ENCODE data around the gene LCN12. TPM values are rescaled to one million over a fixed set of nuclear protein-coding genes. Genes with fewer than 3 reads are reported as not detected.
"Not testable (repeated sequence)": the region's sequence is repeated elsewhere in the genome, so short reads cannot be mapped to it uniquely, and the experiment has no call there.

The LCN12 gene
- total RNA-seq, 2 donors from 2014 or later = 7.0 to 11.9 TPM

DNA sequence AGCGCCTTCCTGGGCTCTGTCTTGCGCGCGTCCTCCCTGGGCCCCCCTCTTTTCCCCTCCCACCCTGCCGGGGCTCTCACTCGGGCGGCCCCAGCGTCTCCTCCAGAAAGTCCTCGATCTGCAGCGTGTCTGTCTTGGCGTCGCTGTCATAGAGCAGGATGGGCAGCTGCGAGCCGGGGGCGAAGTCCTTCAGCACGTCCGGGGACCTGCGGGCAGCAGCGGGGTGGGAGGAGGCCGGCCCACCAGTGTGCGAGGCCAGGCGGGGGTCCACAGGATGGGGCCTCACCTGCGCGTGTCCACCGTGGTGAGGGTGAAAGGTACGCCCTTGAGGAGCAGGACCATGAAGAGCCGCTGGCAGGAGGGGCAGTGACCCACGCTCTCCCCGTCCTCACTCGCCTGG is 43.3 kb downstream of the LCN12 start:
- ATAC-seq (no peak), DNase-seq (no peak)
- intact Hi-C loops (cut with DNase I) = loop anchor here in 1 of 2 donors (10.0 kb wide), 1 partner anchor 51 kb away; the partner anchor contains the start of genes C8G and FBXW5

DNA sequence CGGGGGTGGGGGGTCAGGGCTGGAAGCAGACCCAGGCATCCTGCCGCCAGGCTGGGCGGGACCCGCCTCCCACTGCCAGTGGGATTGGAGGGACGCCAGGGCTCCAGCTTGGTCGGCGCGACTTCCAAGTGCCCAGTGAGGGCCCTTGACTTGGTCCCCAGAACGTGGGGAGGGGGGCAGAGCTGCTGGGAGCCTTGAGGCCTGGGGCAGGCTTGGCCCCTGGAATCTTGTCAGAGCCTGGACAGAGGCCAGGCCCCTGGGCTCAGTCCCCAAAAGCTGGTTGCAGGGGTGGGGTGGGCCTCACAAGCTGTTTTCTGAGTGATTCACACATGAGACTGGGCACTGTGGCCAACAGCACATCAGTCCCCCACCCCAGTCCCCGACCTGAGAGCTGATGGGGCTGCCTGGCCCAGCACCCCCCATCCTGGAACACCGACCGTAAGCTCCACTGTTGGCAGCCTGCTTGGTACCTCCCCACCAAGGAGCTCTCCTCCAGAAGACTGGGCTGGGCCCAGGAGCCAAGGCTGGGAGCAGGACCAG is 43.8 kb downstream of the LCN12 start:
- DNase-seq (peak; percentile 72), ATAC-seq (peak; percentile 1 to 7)
- intact Hi-C loops (cut with DNase I) = loop anchor here in 1 of 2 donors (10.0 kb wide), 1 partner anchor 51 kb away; the partner anchor contains the start of genes C8G and FBXW5

DNA sequence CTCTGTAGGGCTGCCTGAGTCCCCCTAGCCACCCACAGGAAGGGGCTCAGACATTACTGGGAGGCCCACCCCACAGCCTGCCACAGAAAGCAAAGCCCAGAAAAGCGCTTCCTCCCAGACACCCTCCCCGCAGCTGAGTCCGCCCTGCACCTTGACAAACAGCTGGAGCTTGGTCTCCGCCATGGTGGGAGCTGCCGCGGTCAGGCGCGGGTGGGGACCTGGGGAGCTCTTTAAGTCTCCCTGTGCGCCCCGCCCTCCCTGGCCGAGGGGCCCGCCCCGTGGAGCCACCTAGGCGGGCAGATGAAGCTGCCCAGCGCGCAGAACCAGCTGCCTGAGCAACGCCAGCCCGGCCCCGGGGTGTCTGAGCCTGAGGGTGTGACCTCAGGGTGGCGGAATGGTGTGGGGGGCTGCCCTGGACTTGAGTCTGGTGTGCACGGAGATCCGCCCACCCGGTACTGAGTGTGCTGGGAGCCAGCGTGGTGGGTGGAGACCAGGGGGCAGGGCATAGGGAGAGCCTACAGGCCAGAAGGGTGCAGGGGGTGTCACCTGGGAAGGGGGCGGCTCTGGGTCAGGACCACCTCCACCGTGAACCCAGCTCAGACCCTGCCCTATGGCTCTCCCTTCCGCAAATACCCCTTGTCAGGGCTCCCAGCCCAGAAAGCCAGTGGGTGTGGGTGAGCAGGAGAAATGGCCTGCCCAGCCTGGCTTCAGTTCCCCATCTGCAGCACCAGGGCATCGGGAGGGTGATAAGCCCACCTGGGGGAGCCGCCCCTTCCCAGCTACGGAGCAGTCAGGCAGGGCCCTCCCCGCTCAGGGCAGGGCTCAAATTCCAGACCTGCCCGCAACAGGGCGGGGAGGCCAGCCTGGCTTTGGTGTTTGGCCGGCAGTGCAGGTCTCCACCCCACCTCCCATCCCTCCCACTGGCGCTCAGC is 44.6 kb downstream of the LCN12 start, which contains the start of gene CLIC3:
Gene CLIC3, minus strand, starts transcription at position 208 of the 932 bp plus-strand sequence. Its CDS starts 25 bp downstream, at position 183.
- no peak for DNase-seq
- ATAC-seq = peak; percentile 5 to 16
- intact Hi-C loops (cut with DNase I) = loop anchor here in 1 of 2 donors (10.0 kb wide), 1 partner anchor 52 kb away; the partner anchor contains the start of genes C8G and FBXW5

DNA sequence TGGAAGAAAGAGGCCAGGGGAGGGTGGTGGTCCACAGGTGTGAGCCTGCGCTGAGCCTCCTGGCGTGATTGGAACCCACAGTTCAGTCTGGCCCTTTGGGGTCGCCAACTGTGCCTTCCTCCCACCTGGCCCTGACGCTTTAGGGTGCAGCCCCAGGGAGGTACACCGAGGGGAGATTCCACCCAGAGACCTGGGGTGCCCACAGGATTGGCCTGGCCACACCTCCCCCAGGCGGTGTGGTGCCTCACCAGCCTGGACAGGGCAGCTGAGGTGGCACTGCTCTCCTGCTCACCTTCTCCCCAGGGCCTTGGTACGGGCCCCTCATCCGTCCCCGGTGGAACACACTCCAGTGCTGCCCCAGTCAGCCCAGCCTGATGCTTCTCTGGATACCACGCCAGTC is 45.3 kb downstream of the LCN12 start:
- intact Hi-C loops (cut with DNase I) = loop anchor here in 1 of 2 donors (10.0 kb wide), 1 partner anchor 53 kb away; the partner anchor contains the start of genes C8G and FBXW5
- no peak for ATAC-seq
- DNase-seq = no peak

DNA sequence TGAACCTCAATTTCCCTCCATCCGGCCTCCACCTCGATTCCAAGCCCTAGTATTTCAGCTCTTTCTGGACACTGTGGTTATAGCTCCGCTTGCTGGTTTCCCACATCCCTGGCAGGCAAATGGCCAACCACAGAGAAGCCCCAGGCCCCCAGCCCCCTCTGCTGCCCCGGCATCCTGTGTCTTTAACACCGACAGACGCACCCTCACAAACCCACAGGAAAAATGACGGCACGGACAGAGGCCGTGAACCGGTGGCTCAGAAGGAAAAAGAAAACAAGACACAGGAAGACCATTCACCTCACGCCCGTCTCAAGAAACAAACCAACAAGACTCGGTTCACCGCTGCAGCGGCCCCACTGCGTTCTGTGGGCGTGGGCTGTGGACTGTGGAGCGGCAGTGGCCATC is 45.8 kb downstream of the LCN12 start:
- intact Hi-C loops (cut with DNase I) = loop anchor here in 1 of 2 donors (10.0 kb wide), 1 partner anchor 53 kb away; the partner anchor contains the start of genes C8G and FBXW5
- DNase-seq (no peak), ATAC-seq (no peak)

DNA sequence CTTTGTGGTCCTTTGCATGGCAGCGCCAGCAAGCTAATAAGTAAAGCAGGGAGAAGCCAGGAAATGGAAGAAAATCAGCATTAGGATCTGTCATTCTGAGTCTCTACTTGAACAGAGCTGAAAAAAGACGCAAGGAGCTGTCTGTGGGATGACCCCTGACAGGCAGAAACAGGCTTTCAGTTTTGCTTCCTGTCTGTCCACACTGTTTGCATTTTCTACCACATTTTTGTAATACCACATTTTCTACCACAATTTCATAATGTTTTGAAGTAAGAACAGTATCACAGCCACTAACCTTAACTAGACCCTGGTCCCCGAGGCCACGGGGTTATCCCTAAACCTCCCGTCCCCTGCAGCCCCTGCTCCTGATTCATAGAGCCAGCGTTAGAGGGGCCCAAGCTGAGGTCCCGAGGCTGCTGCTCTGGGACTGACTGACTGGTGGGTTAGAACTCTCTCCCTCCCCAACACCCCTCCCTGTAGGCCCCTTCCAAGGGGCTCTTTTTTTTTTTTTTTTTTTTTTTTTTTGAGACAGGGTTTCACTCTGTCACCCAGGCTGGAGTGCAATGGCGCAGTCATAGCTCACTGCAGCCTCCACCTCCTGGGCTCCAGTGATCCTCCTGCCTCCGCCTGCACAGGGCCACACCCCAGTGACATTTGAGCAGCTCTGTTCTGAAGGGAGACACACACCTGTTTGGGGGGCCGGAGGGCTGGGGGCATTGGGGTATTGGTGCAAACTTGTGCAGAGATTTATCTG is 48.3 kb downstream of the LCN12 start:
- no peak for DNase-seq
- no peak for ATAC-seq
- intact Hi-C loops (cut with DNase I) = no loop called here

DNA sequence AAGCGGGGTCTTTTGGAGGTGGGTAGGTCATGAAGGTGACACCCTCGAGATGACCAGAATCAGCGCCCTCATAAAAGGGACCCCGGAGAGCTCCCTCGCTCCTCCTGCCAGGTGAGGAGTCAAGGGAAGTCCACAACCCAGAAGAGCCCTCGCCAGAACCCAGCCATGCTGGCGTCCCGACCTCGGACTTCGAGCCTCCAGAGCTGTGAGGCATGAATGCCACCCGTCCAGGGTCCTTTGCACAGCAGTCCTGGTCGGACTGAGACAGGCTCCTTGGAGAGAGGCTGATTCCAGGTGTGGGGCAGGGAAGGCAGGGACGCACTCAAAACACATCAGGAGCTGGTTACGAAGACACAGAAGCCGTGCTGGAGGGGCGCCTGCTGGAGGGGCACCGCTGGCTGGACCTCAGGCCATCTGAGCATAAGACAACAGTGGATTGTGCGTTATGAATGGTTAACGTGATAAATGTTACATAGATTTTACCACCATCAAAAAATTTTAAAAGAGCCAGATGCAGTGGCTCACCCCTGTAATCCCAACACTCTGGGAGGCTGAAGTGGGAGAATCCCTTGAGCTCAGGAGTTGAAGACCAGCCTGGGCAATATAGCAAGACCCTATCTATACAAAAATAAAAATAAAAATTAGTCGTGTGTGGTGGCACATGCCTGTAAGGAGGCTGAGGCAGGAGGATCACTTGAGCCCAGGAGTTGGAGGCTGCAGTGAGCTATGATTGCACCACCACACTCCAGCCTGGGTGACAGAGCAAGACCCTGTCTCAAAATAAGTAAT is 50.0 kb downstream of the LCN12 start:
- ATAC-seq (no peak), DNase-seq (no peak)
- intact Hi-C loops (cut with DNase I) = no loop called here

DNA sequence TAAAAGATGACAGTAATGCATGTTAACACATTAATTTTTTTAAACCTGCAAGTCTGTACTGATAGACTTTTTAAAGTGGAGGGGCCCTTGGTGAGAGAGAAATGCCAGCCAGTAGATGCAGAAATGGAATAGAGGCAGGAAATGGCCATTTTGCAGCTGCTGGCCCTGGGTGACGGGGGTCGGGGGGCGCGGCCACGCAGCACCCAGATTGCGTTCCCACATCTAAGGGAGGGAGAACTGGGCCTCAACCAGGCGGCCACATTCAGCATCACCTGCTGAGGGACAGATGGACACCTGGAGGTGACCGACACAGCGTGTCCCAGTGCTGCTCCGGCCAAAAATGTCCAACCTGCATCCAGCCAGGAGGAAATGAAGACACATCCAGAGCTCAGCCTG is 50.6 kb downstream of the LCN12 start:
- intact Hi-C loops (cut with DNase I) = no loop called here
- no peak for DNase-seq
- ATAC-seq = no peak

DNA sequence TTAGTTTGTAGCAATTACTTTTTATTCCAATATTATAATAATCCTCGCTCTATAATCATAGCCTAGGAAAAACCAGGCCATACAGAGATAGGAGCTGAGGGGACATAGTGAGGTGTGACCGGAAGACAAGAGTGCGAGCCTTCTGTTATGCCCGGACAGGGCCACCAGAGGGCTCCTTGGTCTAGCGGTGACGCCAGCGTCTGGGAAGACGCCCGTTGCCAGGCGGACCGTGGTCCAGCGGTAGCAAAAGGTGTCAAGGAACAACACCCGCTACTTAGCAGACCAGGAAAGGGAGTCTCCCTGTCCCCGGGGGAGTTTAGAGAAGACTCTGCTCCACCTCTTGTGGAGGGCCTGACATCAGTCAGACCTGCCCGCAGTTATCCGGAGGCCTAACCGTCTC is 52.2 kb downstream of the LCN12 start:
- ATAC-seq; DNase-seq; intact Hi-C loops (cut with DNase I): not testable (repeated sequence)

Other genes with a start within 250 kb of the LCN12 start
- gene DIPK1B, start 239.7 kb upstream of the LCN12 start, total RNA-seq = 10 to 100 TPM; 23.2 to 35.2 TPM
- 10 to 100 TPM in 1 of 2 donors, 1 to 10 TPM in 1; 9.3 to 20.1 TPM for gene LCN10, start 209.3 kb upstream of the LCN12 start, total RNA-seq
- 10 to 100 TPM; 18.2 to 51.8 TPM for gene LCN6, start 203.7 kb upstream of the LCN12 start, total RNA-seq
- not detected for gene LCN8, start 194.0 kb upstream of the LCN12 start, total RNA-seq
- 1 to 10 TPM in 1 of 2 donors, under 1 TPM in 1; 0.41 to 1.1 TPM for gene LCN15, start 187.8 kb upstream of the LCN12 start, total RNA-seq
- gene TMEM141, start 160.9 kb upstream of the LCN12 start, total RNA-seq = 10 to 100 TPM; 81.1 to 85.7 TPM
- 1 to 10 TPM; 1.1 to 1.6 TPM for gene CCDC183, start 155.9 kb upstream of the LCN12 start, total RNA-seq
- 10 to 100 TPM; 61.6 to 71.4 TPM for gene RABL6, start 144.3 kb upstream of the LCN12 start, total RNA-seq
- gene AJM1, start 109.8 kb upstream of the LCN12 start, total RNA-seq = 1 to 10 TPM; 5.0 to 9.6 TPM
- 100 to 1,000 TPM; 184 to 189 TPM for gene PHPT1, start 102.9 kb upstream of the LCN12 start, total RNA-seq
- gene MAMDC4, start 99.9 kb upstream of the LCN12 start, total RNA-seq = 1 to 10 TPM; 3.7 to 8.4 TPM
- gene EDF1, start 86.0 kb upstream of the LCN12 start, total RNA-seq = 100 to 1,000 TPM; 296 to 304 TPM
- gene TRAF2, start 65.8 kb upstream of the LCN12 start, total RNA-seq = 10 to 100 TPM in 1 of 2 donors, 1 to 10 TPM in 1; 8.8 to 11.8 TPM
- 100 to 1,000 TPM in 1 of 2 donors, 10 to 100 TPM in 1; 98.4 to 130 TPM for gene FBXW5, start 7.5 kb upstream of the LCN12 start, total RNA-seq
- gene C8G, start 7.0 kb upstream of the LCN12 start, total RNA-seq = 1 to 10 TPM in 1 of 2 donors, under 1 TPM in 1; 0.88 to 3.5 TPM
- gene PTGDS, start 25.2 kb downstream of the LCN12 start, total RNA-seq = 1,000 to 10,000 TPM; 3,329 to 4,014 TPM
- gene LCNL1, start 30.7 kb downstream of the LCN12 start, total RNA-seq = 1 to 10 TPM; 6.4 to 9.6 TPM
- gene PAXX, start 40.1 kb downstream of the LCN12 start, total RNA-seq = 10 to 100 TPM; 25.4 to 30.2 TPM
- 1 to 10 TPM; 2.6 to 8.5 TPM for gene CLIC3, start 44.3 kb downstream of the LCN12 start, total RNA-seq
- gene ABCA2, start 76.0 kb downstream of the LCN12 start, total RNA-seq = 10 to 100 TPM; 30.0 to 33.2 TPM
- gene FUT7, start 79.8 kb downstream of the LCN12 start, total RNA-seq = under 1 TPM; 0.24 to 0.35 TPM
- gene NPDC1, start 93.9 kb downstream of the LCN12 start, total RNA-seq = 10 to 100 TPM; 75.4 to 87.3 TPM
- 1 to 10 TPM in 1 of 2 donors, under 1 TPM in 1; 0.60 to 2.2 TPM for gene ENTPD2, start 101.8 kb downstream of the LCN12 start, total RNA-seq
- gene SAPCD2, start 118.3 kb downstream of the LCN12 start, total RNA-seq = under 1 TPM; 0.39 to 0.44 TPM
- 10 to 100 TPM; 13.5 to 14.0 TPM for gene UAP1L1, start 125.2 kb downstream of the LCN12 start, total RNA-seq
- 10 to 100 TPM; 21.9 to 28.8 TPM for gene MAN1B1, start 134.7 kb downstream of the LCN12 start, total RNA-seq
- 100 to 1,000 TPM; 176 to 198 TPM for gene DPP7, start 162.5 kb downstream of the LCN12 start, total RNA-seq
- not detected for gene GRIN1, start 186.9 kb downstream of the LCN12 start, total RNA-seq
- not detected for gene LRRC26, start 217.8 kb downstream of the LCN12 start, total RNA-seq
- not detected for gene TMEM210, start 219.8 kb downstream of the LCN12 start, total RNA-seq
- gene ANAPC2, start 236.3 kb downstream of the LCN12 start, total RNA-seq = 10 to 100 TPM; 31.2 to 32.5 TPM
- 10 to 100 TPM; 53.1 to 55.1 TPM for gene SSNA1, start 236.4 kb downstream of the LCN12 start, total RNA-seq
- gene TPRN, start 248.5 kb downstream of the LCN12 start, total RNA-seq = 10 to 100 TPM in 1 of 2 donors, 1 to 10 TPM in 1; 7.6 to 11.4 TPM